T-helper 1 cell (primary cell): ENCODE results near the gene MOXD1.

Experiments used
- DNase-seq, 5 donors: peaks; one replicate each; pipeline ENCODE4 v3.0.0-alpha.2; 2012 to 2020

Gene MOXD1

GRCh38 chr6:132399376-132400074 is 1.8 kb downstream of the MOXD1 start:
- no peak for DNase-seq

GRCh38 chr6:132395015-132395597 is 6.2 kb downstream of the MOXD1 start:
- DNase-seq, result no peak

- DNase-seq, result no peak
Observed at GRCh38 chr6:132392792-132393191, 8.5 kb downstream of the MOXD1 start.

- DNase-seq, result no peak
Observed at GRCh38 chr6:132392270-132392646, 9.0 kb downstream of the MOXD1 start.

GRCh38 chr6:132391391-132392269 is 9.6 kb downstream of the MOXD1 start:
- no peak for DNase-seq

- no peak for DNase-seq
Observed at GRCh38 chr6:132390451-132390850, 10.8 kb downstream of the MOXD1 start.

GRCh38 chr6:132390017-132390416 is 11.3 kb downstream of the MOXD1 start:
- DNase-seq, result no peak

GRCh38 chr6:132388291-132388690 is 13.0 kb downstream of the MOXD1 start:
- no peak for DNase-seq

- no peak for DNase-seq
Observed at GRCh38 chr6:132382630-132383175, 18.6 kb downstream of the MOXD1 start.

- no peak for DNase-seq
Observed at GRCh38 chr6:132381381-132381780, 19.9 kb downstream of the MOXD1 start.

- no peak for DNase-seq
Observed at GRCh38 chr6:132380358-132381029, 20.8 kb downstream of the MOXD1 start.

- DNase-seq, result no peak
Observed at GRCh38 chr6:132369526-132369925, 31.7 kb downstream of the MOXD1 start.

GRCh38 chr6:132368916-132369481 is 32.3 kb downstream of the MOXD1 start:
- no peak for DNase-seq

GRCh38 chr6:132365281-132365907 is 35.9 kb downstream of the MOXD1 start:
- DNase-seq, result peak in 1 of 5 donors; percentile 65

- no peak for DNase-seq
Observed at GRCh38 chr6:132364306-132365074, 36.8 kb downstream of the MOXD1 start.

- no peak for DNase-seq
Observed at GRCh38 chr6:132362442-132363185, 38.7 kb downstream of the MOXD1 start.

GRCh38 chr6:132361101-132361500 is 40.2 kb downstream of the MOXD1 start:
- DNase-seq, result no peak

- no peak for DNase-seq
Observed at GRCh38 chr6:132359886-132360285, 41.4 kb downstream of the MOXD1 start.

- no peak for DNase-seq
Observed at GRCh38 chr6:132357120-132357519, 44.2 kb downstream of the MOXD1 start.

- DNase-seq, result peak in 2 of 5 donors; percentile 10 to 48
Observed at GRCh38 chr6:132354517-132355167, 46.6 kb downstream of the MOXD1 start.
